Duodenal mucosa (tissue), 2 donors: Measurements from ENCODE around the gene KCNK3.

Source experiments
- H3K27ac ChIP-seq: one replicate; pipeline ENCODE4 v1.7.0; 2013; ENCODE audit warnings: low read depth, low read length
- H3K27me3 ChIP-seq, 2 donors: one replicate each; pipeline ENCODE4 v1.7.0; 2013; ENCODE audit warnings: low read length in 2 of 2, control low read depth in 1 of 2; ENCODE audit not compliant: insufficient read depth in 2 of 2, control insufficient read depth in 1 of 2
- H3K36me3 ChIP-seq, 2 donors: one replicate each; pipeline ENCODE4 v1.7.0; 2013; ENCODE audit warnings: low read length in 2 of 2, control low read depth in 1 of 2; ENCODE audit not compliant: insufficient read depth in 2 of 2, control insufficient read depth in 1 of 2
- H3K4me1 ChIP-seq, 2 donors: one replicate each; pipeline ENCODE4 v1.7.0; 2013; ENCODE audit warnings: low read length in 2 of 2, control low read depth in 1 of 2; ENCODE audit not compliant: insufficient read depth in 2 of 2, control insufficient read depth in 1 of 2
- H3K4me3 ChIP-seq, 2 donors: one replicate each; pipeline ENCODE4 v1.7.0; 2013; ENCODE audit warnings: low read length in 2 of 2, low read depth in 1 of 2
- H3K9ac ChIP-seq, 2 donors: one replicate each; pipeline ENCODE4 v1.7.0; 2013; ENCODE audit warnings: low read length in 2 of 2, low read depth in 1 of 2
- H3K9me3 ChIP-seq, 2 donors: one replicate each; pipeline ENCODE4 v1.7.0; 2013; ENCODE audit warnings: low read length in 2 of 2, control low read depth in 1 of 2; ENCODE audit not compliant: control insufficient read depth in 1 of 2

The KCNK3 gene

DNA sequence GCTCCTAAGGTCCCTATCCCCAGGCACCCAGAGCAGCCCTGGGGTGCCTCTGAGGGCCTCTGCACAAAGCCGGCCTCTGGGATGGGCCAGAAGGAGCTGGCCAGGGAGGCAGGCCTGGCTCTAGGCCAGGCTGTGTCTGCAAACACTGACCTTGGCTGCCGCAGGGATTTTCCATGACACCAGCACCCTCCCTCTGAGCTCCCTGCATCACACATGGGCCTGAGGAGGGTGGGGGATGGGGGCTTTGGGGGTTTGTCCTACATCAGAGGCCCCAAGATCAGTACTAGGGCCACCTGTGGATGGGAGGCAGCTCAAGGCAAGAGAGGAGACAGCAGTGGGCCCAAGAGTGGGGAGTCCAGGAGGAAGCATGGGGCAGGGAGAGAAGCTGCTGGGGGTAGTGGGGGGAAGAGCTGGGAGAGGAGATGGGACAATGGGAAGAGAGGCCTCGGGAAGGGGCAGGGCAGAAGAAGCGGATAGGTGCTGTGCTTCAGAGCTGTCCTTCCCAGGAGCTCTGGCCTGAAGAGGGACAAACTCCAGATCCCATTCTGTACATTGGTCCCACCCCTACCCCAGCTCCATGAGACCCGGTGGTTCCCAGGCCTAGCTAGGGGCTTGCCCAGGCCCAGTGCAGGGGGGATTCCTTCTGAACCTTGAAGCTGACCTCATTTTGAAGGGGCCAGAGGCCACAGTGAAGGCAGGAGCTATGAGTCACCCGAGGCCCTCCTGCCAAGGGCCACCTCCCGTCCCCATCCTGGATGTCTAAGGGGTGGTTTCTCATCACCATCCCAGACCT is 28.0 kb downstream of the KCNK3 start:
- Histone ChIP-seq H3K36me3 (no peaks in the 10 kb centered on the region), H3K27ac (peak overlapping the region; percentile 77), H3K27me3 (no peaks in the 10 kb centered on the region), H3K4me1 (peaks cover 53 to 55% of the 10 kb centered on the region in 2 donors), H3K4me3 (no peak overlapping the region), H3K9ac (peak overlapping the region; percentile 22 to 39), H3K9me3 (no peaks in the 10 kb centered on the region)

DNA sequence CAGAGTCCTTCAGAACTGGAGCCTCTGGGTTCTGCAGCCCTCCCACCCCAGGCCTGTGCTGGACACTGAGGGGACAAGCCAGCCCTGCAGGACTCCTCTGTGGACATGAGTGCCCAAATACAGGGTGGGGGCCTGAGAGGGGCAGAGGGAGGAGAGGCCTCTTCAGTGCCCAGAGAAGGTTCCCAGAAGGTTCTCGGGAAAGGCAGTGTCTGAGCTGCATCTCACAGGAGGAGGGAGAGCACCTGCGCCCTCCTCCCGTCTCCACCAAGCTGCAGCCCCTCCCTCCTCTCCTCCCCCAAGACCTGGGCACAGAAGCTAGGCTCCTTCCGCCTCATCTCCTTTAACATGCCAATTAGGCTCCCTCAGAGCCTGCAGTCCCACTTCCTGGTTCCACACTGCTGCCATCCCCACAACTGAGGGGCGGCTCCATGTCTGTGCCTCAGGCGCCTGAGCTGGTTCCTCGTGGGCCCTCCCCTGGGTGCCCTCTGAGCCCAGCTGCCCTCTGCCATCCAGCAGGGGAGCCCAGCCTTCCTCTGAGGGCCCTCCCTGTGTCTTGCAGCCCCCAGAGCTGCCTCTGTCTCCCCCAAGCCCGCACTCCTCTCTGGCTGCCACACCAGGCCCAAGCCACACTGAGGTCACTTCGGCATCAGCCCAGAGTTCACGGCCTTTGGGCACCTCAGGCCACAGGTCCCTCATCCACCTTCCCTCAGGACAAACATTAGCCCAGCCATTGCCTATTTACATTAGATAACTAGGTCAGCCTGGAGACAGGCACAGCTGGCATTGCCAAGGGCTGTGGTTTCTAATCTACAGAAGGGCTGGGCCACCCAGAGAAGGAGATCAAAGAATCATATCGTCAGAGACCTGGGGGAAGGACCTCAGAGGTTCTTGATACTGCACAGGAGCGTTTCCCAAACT is 28.9 kb downstream of the KCNK3 start:
- Histone ChIP-seq H3K27ac (peak overlapping the region; percentile 77), H3K36me3 (no peaks in the 10 kb centered on the region), H3K4me1 (peaks cover 53 to 55% of the 10 kb centered on the region in 2 donors), H3K27me3 (no peaks in the 10 kb centered on the region), H3K4me3 (no peak overlapping the region), H3K9me3 (no peaks in the 10 kb centered on the region), H3K9ac (peak overlapping the region; percentile 22 to 39)

DNA sequence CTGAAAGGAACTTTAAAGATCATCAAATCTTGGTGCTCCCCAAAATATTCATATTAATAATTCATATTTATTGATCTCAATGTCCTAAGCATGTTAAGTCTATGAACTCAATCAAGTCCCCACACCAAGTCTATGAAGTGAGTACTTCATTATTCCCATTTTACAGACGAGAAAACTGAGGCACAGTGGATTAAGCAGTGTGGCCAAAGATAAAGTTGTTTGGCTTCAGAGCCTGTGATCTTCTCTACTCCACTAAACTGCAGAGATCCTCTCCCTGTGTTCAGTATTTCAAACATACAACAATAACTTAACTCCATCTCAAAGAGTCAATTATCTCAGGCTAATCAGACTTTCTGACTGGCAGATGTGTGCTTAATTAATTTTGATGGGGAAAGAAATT is 29.8 kb downstream of the KCNK3 start:
- no peak overlapping the region for H3K4me3 ChIP-seq
- no peaks in the 10 kb centered on the region for H3K27me3 ChIP-seq
- H3K4me1 ChIP-seq: peaks cover 53 to 58% of the 10 kb centered on the region in 2 donors
- no peaks in the 10 kb centered on the region for H3K9me3 ChIP-seq
- no peak overlapping the region for H3K9ac ChIP-seq
- no peak overlapping the region for H3K27ac ChIP-seq
- H3K36me3 ChIP-seq: no peaks in the 10 kb centered on the region

DNA sequence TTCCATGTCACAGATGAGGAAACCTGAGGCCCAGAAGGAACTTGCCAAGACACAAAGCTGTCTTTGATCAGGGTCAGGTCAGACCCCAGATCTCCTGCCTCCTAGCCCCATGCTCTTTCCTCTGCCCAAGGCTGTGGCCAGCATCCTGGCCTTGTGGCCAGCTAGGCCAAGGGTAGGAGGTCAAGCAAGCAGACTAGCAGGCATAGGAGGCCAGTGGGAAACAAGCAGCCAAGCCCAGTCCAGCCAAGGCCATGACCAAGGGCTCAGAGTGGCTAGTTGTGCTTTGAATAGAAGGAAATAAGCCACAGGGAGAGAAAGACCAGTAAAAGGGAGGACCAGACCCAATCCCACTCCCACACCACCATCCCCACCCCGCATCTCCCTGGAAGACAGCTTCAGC is 30.4 kb downstream of the KCNK3 start:
- Histone ChIP-seq H3K4me1 (peaks cover 53 to 58% of the 10 kb centered on the region in 2 donors), H3K9me3 (no peaks in the 10 kb centered on the region), H3K9ac (no peak overlapping the region), H3K27me3 (no peaks in the 10 kb centered on the region), H3K27ac (no peak overlapping the region), H3K36me3 (no peaks in the 10 kb centered on the region), H3K4me3 (no peak overlapping the region)

DNA sequence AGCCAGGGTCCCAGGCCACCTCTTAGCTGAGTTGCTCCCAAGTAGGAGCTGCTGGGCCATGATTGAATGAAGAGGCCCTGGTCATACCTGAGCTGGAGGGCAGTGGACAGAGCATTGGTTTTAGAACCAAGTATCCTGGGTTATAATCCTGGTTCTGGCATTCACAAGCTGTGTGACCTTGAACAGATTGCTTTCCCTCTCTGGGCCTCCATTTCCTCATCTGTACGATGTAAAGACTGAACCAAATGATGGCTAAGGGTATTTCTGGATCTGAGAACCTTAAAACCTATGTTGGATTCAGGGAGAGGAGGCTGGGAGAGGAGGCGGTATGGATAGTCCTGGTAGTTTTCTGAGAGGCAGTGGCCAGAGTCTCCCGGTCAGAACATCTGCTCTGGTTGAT is 31.0 kb downstream of the KCNK3 start:
- no peaks in the 10 kb centered on the region for H3K27me3 ChIP-seq
- H3K36me3 ChIP-seq: no peaks in the 10 kb centered on the region
- peaks cover 53 to 58% of the 10 kb centered on the region in 2 donors for H3K4me1 ChIP-seq
- H3K9ac ChIP-seq: peak overlapping the region in 1 of 2 donors; percentile 27
- no peak overlapping the region for H3K4me3 ChIP-seq
- no peak overlapping the region for H3K27ac ChIP-seq
- H3K9me3 ChIP-seq: no peaks in the 10 kb centered on the region

DNA sequence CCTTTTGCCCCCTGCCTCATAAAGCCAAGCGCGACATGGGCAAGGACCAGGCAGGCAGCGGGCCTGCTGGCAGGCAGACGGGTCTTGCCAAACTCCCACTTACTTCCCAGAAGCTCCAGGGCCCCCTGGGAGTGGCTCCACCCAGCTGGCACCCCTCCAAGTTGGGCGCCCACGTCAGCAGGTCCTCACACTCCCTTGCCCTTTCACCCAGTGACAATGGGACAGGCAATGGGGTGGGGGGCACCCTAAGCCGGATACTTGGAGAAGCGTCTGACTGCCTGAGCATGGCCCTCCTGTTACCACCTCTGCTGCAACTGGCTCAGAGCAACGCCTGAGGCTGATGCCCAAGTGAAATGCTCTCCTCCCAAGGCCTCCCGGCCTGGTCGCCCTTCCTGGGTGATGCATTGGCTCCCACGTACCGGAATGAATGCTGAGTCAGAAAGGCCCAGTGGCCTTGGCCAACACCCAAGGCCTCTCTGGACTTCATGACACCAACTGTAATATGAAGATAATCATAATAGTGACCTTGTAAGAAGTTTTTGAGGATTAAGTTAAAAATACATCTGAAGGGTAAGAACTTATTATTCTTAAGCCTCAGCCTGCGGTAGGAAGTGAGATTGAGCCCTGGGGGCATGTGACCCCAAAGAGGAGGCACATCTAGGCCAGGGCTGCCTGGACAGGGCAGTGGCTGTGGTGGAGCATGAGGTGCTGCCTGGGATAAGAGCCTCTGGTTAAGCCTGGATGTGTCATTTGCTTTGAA is 31.6 kb downstream of the KCNK3 start:
- no peaks in the 10 kb centered on the region for H3K9me3 ChIP-seq
- no peaks in the 10 kb centered on the region for H3K27me3 ChIP-seq
- H3K4me1 ChIP-seq: peaks cover 53 to 58% of the 10 kb centered on the region in 2 donors
- H3K9ac ChIP-seq: peak overlapping the region in 1 of 2 donors; percentile 27
- no peaks in the 10 kb centered on the region for H3K36me3 ChIP-seq
- H3K27ac ChIP-seq: no peak overlapping the region
- peak overlapping the region in 1 of 2 donors; percentile 22 for H3K4me3 ChIP-seq

DNA sequence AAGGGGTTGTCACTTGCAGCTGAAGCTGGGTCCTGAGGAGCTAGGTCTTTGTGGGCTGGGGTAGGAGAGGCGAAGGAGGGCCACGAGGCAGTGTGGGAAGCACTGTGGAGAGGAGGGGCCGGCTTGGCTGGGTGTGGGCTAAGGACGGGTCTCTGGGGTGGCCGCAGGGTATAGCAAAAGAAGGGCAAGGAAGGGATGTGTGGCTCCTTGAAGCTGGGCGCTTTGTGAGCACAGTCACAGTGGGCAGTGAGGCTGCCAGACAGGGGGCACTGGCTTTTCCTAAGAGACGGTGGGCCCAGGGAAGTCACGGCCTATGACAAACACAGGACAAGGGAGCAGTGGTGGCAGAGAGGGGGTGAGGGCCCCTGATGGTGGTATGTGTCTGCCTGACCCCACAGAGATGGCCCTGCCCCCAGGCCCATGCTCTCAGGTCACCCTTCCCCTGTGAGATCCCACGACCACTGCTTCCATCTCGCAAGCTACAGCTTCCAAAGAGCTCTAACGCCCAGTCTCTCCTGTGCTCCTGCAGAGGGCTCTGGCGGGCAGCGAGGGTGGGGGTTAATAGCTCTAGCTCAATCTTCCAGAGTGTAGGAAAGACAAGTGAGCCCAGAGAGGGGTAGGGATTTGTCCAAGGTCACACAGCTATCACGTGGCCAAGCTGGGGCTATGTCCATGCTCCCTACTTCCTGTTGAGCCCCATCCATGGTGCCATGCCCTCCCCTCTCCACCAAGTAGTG is 32.4 kb downstream of the KCNK3 start:
- Histone ChIP-seq H3K9me3 (no peaks in the 10 kb centered on the region), H3K36me3 (no peaks in the 10 kb centered on the region), H3K9ac (peak overlapping the region in 1 of 2 donors; percentile 27), H3K27me3 (no peaks in the 10 kb centered on the region), H3K4me1 (peaks cover 53 to 58% of the 10 kb centered on the region in 2 donors), H3K27ac (no peak overlapping the region), H3K4me3 (no peak overlapping the region)

DNA sequence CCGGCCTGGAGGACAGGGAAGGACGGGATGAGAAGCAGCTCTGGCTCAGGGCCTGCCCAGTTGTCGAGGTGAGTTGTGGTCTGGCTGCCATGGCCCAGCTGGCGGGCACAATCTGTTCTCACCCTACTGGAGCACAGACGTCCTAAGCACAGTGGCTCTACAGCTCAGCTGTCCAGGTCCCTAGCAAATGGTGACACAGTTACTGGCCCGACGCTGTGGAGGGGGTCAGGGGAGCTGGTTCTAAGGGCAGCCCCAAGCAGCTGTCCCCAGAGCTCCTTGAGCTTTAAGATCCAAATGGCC is 32.9 kb downstream of the KCNK3 start:
- no peak overlapping the region for H3K27ac ChIP-seq
- H3K9me3 ChIP-seq: no peaks in the 10 kb centered on the region
- H3K36me3 ChIP-seq: no peaks in the 10 kb centered on the region
- no peaks in the 10 kb centered on the region for H3K27me3 ChIP-seq
- no peak overlapping the region for H3K4me3 ChIP-seq
- peaks cover 53 to 58% of the 10 kb centered on the region in 2 donors for H3K4me1 ChIP-seq
- H3K9ac ChIP-seq: no peak overlapping the region

DNA sequence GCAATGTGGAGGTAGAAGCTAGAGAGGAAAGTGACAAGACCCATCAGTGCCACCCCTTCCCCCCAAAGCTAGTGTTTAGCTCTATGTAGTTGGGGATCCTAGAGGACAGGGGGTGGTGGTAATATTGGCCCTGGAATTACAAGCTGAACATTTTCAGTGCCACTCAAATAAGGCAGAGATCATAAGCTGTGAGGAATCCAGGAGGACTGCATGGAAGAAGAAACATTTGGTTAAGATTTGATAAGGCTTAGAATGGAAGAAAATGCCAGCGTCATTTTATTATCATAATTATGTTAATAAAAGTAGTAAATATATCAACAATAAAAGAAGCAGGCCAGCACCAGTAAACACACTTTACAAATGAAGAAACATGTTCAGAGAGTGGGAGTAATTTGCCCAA is 33.7 kb downstream of the KCNK3 start:
- Histone ChIP-seq H3K4me1 (peaks cover 49 to 57% of the 10 kb centered on the region in 2 donors), H3K27me3 (no peaks in the 10 kb centered on the region), H3K36me3 (no peaks in the 10 kb centered on the region), H3K9ac (no peak overlapping the region), H3K27ac (no peak overlapping the region), H3K4me3 (no peak overlapping the region), H3K9me3 (no peaks in the 10 kb centered on the region)
